GM12874 (cell line): ENCODE results near the gene PTPRR.

Source experiments
- TF ChIP-seq, protein P1 (sequence below): IDR thresholded peaks from 2 replicates; pipeline ENCODE4 v1.5.1; 2011; ENCODE audit warnings: low read depth, mild to moderate bottlenecking, control low read depth, low read length, moderate library complexity; ENCODE audit not compliant: insufficient read depth

Gene PTPRR, protein sequence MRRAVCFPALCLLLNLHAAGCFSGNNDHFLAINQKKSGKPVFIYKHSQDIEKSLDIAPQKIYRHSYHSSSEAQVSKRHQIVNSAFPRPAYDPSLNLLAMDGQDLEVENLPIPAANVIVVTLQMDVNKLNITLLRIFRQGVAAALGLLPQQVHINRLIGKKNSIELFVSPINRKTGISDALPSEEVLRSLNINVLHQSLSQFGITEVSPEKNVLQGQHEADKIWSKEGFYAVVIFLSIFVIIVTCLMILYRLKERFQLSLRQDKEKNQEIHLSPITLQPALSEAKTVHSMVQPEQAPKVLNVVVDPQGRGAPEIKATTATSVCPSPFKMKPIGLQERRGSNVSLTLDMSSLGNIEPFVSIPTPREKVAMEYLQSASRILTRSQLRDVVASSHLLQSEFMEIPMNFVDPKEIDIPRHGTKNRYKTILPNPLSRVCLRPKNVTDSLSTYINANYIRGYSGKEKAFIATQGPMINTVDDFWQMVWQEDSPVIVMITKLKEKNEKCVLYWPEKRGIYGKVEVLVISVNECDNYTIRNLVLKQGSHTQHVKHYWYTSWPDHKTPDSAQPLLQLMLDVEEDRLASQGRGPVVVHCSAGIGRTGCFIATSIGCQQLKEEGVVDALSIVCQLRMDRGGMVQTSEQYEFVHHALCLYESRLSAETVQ

DNA sequence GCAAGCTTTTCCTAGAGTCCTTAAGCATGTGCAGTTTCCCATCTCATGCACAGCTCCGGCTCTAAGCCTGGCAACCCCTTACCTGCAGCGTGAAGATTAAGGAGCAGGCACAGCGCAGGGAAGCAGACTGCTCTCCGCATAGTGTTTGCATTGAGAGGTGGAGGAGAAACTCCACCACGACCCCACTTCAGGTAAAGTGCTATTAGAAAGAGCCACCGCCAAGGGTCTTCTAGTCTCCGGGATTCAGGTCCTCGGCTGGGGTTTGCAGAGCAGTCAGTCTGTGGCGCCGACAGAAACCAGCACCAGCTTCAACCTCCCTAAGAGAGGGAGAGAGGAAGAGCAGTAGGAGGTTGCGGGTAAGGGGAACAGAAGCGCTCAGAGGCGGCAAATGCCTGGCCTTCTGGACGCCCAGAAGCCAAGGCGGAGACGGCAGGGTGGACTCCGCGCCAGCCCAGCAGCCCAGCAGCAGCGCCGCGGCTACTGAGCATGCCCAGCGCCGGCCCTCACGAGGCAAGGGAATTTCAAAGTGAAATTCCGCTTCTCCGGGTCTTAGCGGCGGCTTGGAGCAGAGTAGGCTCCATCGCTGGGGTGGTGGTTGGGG is at the start of gene PTPRR:
Gene PTPRR (minus strand): TSS at position 488 of the 601 bp plus-strand sequence. CDS start 348 bp downstream, at position 140.
- TF ChIP-seq, protein P1, sequence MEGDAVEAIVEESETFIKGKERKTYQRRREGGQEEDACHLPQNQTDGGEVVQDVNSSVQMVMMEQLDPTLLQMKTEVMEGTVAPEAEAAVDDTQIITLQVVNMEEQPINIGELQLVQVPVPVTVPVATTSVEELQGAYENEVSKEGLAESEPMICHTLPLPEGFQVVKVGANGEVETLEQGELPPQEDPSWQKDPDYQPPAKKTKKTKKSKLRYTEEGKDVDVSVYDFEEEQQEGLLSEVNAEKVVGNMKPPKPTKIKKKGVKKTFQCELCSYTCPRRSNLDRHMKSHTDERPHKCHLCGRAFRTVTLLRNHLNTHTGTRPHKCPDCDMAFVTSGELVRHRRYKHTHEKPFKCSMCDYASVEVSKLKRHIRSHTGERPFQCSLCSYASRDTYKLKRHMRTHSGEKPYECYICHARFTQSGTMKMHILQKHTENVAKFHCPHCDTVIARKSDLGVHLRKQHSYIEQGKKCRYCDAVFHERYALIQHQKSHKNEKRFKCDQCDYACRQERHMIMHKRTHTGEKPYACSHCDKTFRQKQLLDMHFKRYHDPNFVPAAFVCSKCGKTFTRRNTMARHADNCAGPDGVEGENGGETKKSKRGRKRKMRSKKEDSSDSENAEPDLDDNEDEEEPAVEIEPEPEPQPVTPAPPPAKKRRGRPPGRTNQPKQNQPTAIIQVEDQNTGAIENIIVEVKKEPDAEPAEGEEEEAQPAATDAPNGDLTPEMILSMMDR, result no peak

DNA sequence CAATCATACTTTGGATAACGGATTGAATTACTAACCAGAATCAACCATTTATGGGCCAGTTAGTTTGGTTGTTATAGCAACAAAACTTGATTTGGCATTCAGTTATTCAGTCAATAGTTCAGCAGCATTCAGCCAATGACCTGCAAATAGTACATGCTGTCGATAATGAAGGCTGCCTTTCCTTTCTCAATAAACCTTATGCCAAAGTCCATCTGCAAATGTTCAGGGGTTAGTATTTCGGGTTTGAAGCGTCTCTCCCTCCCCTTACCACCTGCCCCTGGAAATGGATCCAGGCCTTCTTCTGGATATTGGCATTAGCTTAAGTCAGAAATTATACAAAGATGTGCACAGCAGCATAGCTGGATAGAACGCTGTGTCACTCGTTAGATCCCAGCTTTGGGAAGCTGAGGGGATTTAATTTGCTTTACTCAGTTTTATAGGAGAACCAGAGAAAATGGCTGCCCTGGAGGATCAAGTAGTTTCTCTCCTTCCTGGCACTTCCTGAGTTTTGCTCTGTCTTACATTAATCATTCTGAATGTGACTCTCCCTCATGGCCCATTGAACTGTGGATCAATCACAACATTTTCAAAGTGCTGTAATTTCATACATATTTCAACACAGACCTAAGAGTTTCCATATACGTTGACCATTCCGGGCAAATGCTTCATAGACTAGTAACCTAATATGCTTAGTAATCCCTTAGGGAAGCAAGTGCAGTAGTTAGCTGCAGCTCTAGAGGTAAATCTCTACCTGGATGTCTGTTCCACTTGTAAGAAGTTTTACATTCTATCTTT is 46.7 kb upstream of the PTPRR start:
- TF ChIP-seq, protein P1, result no peak

DNA sequence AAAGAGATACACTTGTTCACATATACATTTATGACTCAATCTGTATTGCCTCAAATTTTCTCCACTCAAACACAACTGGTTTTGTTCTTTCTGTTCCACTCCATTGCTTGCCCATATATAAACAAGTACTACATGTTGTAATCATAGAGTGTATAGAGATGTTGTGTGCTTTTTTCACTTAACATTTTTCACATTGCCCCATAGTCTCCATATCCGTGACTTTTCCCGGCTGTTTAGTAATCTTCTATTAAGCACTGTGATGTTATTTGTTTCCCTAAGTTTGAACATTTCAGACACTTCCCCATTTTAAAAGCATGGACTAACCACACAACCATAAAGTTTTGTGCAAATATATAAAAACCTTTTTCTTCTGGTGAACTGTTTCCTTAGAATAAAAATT is 45.5 kb upstream of the PTPRR start:
- TF ChIP-seq, protein P1, result no peak

DNA sequence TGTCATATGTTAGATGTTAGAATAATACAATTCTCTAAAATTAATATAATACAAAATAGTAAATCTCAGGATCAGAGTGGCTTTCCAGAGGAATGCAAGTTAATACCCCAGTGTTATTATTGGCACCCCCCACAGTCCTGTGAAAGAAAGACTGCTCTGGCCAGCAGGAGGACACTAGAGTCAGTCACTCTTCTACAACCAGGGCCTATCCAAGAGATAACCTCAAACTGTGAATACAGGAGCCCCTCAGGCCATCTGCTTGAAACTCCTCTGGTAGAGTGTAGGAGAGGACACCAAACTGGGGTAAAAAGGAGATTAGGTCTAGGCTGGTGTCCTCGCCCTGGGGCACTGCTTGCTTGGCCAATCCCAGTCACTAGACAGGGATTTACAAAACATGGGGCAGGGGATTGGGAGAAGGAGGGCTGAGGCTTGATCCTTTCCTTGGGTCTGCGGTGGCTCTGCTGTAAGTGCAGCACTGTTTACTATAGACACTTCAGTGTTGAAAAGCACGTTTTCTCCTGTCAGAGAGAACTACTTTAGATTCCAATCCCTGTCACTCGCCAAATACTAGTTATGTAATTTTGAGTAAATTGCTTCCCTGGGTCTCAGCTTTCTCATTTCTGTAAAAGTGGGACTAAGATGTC is 44.5 kb upstream of the PTPRR start:
- TF ChIP-seq, protein P1, result no peak

DNA sequence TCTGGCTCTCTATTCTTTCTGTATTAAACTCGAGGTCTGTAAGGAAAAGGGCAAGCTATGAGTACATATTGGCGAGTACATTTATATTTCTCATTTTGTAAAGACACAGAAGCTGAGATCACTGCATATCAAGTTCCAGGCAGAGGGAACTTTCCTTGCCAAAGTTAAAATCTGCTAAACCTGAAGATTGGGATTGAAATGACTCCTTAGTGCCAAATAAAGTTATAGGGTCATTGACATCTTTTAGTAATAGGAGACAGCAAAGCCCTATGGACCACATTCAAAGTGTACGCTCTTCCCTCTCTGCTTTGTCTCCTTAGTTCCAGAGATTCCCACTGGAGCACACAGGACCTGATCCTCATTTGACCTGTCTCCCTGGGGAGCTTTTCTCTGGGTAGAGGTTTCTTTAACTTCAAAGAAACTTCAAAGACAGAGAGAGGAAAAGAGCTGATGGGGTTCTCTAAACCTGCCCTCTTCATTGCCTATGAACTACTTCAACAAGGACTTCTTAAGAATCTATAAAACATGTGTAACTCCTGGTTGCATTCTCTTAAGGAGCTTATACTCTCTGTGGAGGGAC is 42.6 kb upstream of the PTPRR start:
- TF ChIP-seq, protein P1, result no peak

DNA sequence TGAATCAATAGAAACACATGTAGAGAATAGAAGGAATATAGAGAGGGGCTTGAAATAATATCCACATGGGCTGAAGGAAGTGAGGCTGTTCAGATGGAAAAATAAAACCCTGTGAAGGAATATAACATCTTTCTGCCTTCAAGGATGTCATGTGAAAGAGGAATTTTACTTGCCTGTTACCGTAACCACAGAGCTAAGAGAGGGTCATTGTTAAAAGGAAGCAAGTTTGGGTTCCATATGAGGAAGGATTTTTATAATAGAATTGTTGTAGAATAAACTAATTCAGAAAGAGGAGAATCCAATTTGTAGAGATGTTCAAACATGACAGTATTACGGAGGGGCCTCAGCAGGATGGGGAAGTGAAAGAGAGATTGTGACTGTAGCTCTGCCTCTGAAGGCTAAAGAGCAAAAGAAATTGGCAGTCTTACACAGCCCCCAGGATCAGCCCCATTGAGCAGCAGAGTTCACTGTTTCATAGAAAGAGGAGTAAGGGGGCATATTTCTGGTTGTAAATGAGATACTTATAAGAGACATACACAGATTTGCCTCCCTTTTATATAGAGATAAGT is 41.8 kb upstream of the PTPRR start:
- TF ChIP-seq, protein P1, result no peak
